ENCODE measurements around the gene ZNF511. TPM values are rescaled to one million over a fixed set of nuclear protein-coding genes. Genes with fewer than 3 reads are reported as not detected.

The ZNF511 gene
- total RNA-seq, 2 experiments from 2014 or later, result 38.1 to 40.9 TPM

DNA sequence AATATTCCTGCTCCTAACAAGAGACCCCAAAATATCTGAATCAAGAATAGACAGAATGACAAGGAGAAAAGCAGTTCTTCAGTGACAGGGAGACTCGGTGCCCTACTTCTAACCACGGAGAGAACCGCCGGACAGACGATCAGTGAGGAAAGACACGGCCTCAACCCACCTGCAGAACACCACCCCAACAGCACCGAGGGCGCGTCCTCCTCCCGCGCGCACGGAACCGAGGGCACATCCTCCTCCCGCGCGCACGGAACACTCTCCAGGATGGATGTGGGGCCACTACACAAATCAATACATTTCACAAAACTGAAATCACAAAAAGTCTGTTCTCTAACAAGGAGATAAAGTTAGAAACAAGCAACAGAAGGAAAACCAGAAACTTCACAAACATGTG, 22.3 kb upstream of the ZNF511 start:
- H3K9me3 ChIP-seq (ENCODE audit: control insufficient read depth in 1 of 2, insufficient read depth in 1 of 2, low read length in 2 of 2), result no peaks in the 10 kb centered on the region
- Mint-ChIP-seq H3K27me3 (no peaks in the 10 kb centered on the region), H3K4me3 (no peak overlapping the region), H3K9me3 (no peaks in the 10 kb centered on the region), H3K4me1 (ENCODE audit: low read depth) (no peaks in the 10 kb centered on the region), H3K36me3 (ENCODE audit: low read depth) (peaks cover 77% of the 10 kb centered on the region), H3K27ac (no peak overlapping the region)
- H3K27ac ChIP-seq (ENCODE audit: low read depth in 1 of 2, low read length in 2 of 2), result no peak overlapping the region
- intact Hi-C loops (cut with DNase I, micrococcal nuclease), result no loop called here
- no peaks in the 10 kb centered on the region for H3K27me3 ChIP-seq (ENCODE audit: control insufficient read depth in 1 of 2, insufficient read depth in 2 of 2, low read length in 2 of 2)
- no peak overlapping the region for H3K4me3 ChIP-seq (ENCODE audit: low read length)
- no peak for TF ChIP-seq CTCF (IDR thresholded peaks at IDR 0.05)
- H3K36me3 ChIP-seq (ENCODE audit: insufficient read depth, low read length), result peaks cover 83% of the 10 kb centered on the region
- ChIA-PET CTCF (no interaction called here), POLR2A (no interaction called here)
- no peaks in the 10 kb centered on the region for H3K4me1 ChIP-seq (ENCODE audit: insufficient read depth, low read length)
- ATAC-seq (ENCODE audit: poor library complexity) (no peak), DNase-seq (no peak)

GRCh38 chr10:133287832-133288500, 20.7 kb upstream of the ZNF511 start:
- ChIA-PET CTCF (no interaction called here), POLR2A (interaction anchor here (0.9 kb wide), 1 partner anchor 31 kb away, joined by 3 read pairs; no protein-coding TSS in a partner anchor)
- Mint-ChIP-seq H3K36me3 (ENCODE audit: low read depth) (peaks cover 65% of the 10 kb centered on the region), H3K27me3 (no peaks in the 10 kb centered on the region), H3K9me3 (no peaks in the 10 kb centered on the region), H3K4me3 (no peak overlapping the region), H3K4me1 (ENCODE audit: low read depth) (no peaks in the 10 kb centered on the region), H3K27ac (no peak overlapping the region)
- ATAC-seq (ENCODE audit: poor library complexity) (no peak), DNase-seq (no peak)
- intact Hi-C loops (cut with DNase I, micrococcal nuclease), result no loop called here
- no peaks in the 10 kb centered on the region for H3K27me3 ChIP-seq (ENCODE audit: control insufficient read depth in 1 of 2, insufficient read depth in 2 of 2, low read length in 2 of 2)
- TF ChIP-seq CTCF (IDR thresholded peaks at IDR 0.05), result no peak
- H3K4me3 ChIP-seq (ENCODE audit: low read length), result no peak overlapping the region
- H3K9me3 ChIP-seq (ENCODE audit: control insufficient read depth in 1 of 2, insufficient read depth in 1 of 2, low read length in 2 of 2), result no peaks in the 10 kb centered on the region
- no peak overlapping the region for H3K27ac ChIP-seq (ENCODE audit: low read depth in 1 of 2, low read length in 2 of 2)
- H3K36me3 ChIP-seq (ENCODE audit: insufficient read depth, low read length), result peaks cover 81% of the 10 kb centered on the region
- H3K4me1 ChIP-seq (ENCODE audit: insufficient read depth, low read length), result peaks cover 3% of the 10 kb centered on the region

DNA sequence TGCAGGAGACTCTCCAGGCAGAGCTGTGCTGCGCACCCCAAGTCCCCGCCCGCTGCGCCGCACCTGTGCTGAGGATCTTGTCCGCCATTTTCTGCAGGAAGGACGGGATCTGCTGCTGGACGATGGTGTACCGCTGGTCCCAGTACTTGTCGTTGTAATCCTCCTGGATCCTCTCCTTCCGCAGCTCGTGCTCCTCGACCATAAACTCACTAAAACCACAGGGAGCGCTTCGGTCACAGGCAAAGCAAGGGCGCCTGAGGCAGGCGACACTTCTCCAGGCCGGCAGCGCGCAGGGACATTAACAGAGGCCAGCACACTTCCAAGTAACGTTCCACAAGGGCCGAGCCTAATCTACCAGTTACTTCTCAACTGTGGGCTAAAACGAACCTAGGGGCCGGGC, 19.0 kb upstream of the ZNF511 start:
- intact Hi-C loops (cut with DNase I, micrococcal nuclease), result no loop called here
- ChIA-PET POLR2A (no interaction called here), CTCF (no interaction called here)
- Mint-ChIP-seq H3K4me1 (ENCODE audit: low read depth) (no peaks in the 10 kb centered on the region), H3K4me3 (no peak overlapping the region), H3K36me3 (ENCODE audit: low read depth) (peaks cover 61% of the 10 kb centered on the region), H3K27ac (no peak overlapping the region), H3K27me3 (no peaks in the 10 kb centered on the region), H3K9me3 (no peaks in the 10 kb centered on the region)
- no peak overlapping the region for H3K4me3 ChIP-seq (ENCODE audit: low read length)
- peaks cover 4% of the 10 kb centered on the region for H3K4me1 ChIP-seq (ENCODE audit: insufficient read depth, low read length)
- H3K27me3 ChIP-seq (ENCODE audit: control insufficient read depth in 1 of 2, insufficient read depth in 2 of 2, low read length in 2 of 2), result no peaks in the 10 kb centered on the region
- DNase-seq (no peak), ATAC-seq (ENCODE audit: poor library complexity) (no peak)
- peaks cover 81% of the 10 kb centered on the region for H3K36me3 ChIP-seq (ENCODE audit: insufficient read depth, low read length)
- H3K27ac ChIP-seq (ENCODE audit: low read depth in 1 of 2, low read length in 2 of 2), result no peak overlapping the region
- TF ChIP-seq CTCF (IDR thresholded peaks at IDR 0.05), result no peak
- no peaks in the 10 kb centered on the region for H3K9me3 ChIP-seq (ENCODE audit: control insufficient read depth in 1 of 2, insufficient read depth in 1 of 2, low read length in 2 of 2)

Data from CD4-positive, alpha-beta T cell (primary cell).